C4-2B (cell line): ENCODE measurements around the gene ARHGAP15.

Experiments
- H3K27ac ChIP-seq: fragments of 450-650 bp; 2 replicates; pipeline ENCODE4 v1.5.1; 2017
- CTCF ChIP-seq: fragments of 450-650 bp; conservative IDR thresholded peaks from 2 replicates; pipeline ENCODE4 v1.5.1; 2017; ENCODE audit warnings: mild to moderate bottlenecking
- ZFX ChIP-seq: fragments of 450-650 bp; IDR thresholded peaks from 2 replicates; pipeline ENCODE4 v1.6.1; 2017

ARHGAP15 gene

GRCh38 chr2:143505542-143505941, 376.3 kb downstream of the ARHGAP15 start:
- TF ChIP-seq ZFX = no peak
- no peak overlapping the region for H3K27ac ChIP-seq

GRCh38 chr2:143513081-143513480, 383.9 kb downstream of the ARHGAP15 start:
- no peak overlapping the region for H3K27ac ChIP-seq
- TF ChIP-seq CTCF (peak; percentile 56), ZFX (no peak)

DNA sequence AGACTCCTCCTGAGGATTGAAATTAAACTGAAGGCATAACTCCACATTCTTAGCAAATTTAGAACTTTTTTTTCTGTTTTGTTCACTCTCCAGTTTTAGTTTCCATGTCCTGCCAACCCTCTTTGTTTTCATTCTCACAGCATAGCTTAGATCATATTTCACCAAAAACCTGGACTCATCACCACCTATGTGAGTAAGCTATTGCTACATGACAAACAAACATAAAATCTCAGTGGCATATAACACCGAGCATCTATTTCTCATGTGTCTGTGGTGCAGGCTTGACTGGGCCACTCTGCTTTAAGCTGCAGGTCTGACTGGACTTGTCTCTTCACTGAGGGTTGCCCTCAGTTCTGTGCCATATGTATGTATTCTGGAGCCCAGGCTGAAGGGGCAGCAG, 385.2 kb downstream of the ARHGAP15 start:
- no peak overlapping the region for H3K27ac ChIP-seq
- TF ChIP-seq ZFX (no peak), CTCF (no peak)

- TF ChIP-seq ZFX (no peak), CTCF (no peak)
- H3K27ac ChIP-seq = no peak overlapping the region
Measured at GRCh38 chr2:143515318-143515717, 386.1 kb downstream of the ARHGAP15 start.

- TF ChIP-seq ZFX (no peak), CTCF (no peak)
- H3K27ac ChIP-seq = no peak overlapping the region
Measured at GRCh38 chr2:143519521-143519920, 390.3 kb downstream of the ARHGAP15 start.

DNA sequence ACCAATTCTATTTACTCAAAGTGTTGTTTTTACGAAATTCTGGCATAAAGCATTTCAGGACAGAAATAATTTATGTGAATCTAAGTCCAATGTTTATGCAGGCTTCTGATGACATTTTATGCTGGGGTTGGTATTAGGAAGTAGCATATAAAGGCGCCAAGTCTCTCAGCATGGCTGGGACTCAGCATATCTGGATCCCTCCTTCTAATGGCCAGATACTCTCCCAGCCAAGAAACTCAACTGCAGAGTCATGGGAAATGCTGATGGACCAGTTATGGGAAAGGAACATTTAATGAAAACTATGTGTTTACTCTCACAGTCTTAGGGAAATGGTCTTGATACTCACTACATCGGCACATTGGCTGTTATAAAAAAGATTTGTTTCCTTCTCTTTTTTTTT, 392.2 kb downstream of the ARHGAP15 start:
- TF ChIP-seq CTCF = no peak
- no peak overlapping the region for H3K27ac ChIP-seq

- TF ChIP-seq CTCF = no peak
- no peak for TF ChIP-seq ZFX
- H3K27ac ChIP-seq = no peak overlapping the region
Measured at GRCh38 chr2:143522699-143523098, 393.5 kb downstream of the ARHGAP15 start.

- TF ChIP-seq CTCF (no peak), ZFX (no peak)
- H3K27ac ChIP-seq = no peak overlapping the region
Measured at GRCh38 chr2:143524119-143524553, 394.9 kb downstream of the ARHGAP15 start.
